Liver (tissue), 9 donors: ENCODE results near the gene CTBS. TPM values are rescaled to one million over a fixed set of nuclear protein-coding genes. Genes with fewer than 3 reads are reported as not detected.

ENCODE experiments used
- DNase-seq: peaks from one replicate; pipeline ENCODE4 v3.0.0-alpha.2; 2017; ENCODE audit warnings: low spot score
- H3K27ac ChIP-seq, 2 donors: one replicate each; pipeline ENCODE4 v1.7.0; 2013; ENCODE audit warnings: inconsistent platforms in 2 of 2, low read length in 2 of 2, control low read depth in 1 of 2, low read depth in 1 of 2, mild to moderate bottlenecking in 1 of 2
- H3K27me3 ChIP-seq, 4 donors: one replicate each; pipeline versions ENCODE4 v1.6.1 to v1.7.0; 2013; ENCODE audit warnings: low read length in 3 of 4, inconsistent platforms in 1 of 4, mild to moderate bottlenecking in 1 of 4, moderate library complexity in 1 of 4; ENCODE audit not compliant: control insufficient read depth in 4 of 4, insufficient read depth in 4 of 4
- H3K36me3 ChIP-seq, 4 donors: one replicate each; pipeline versions ENCODE4 v1.6.1 to v1.7.0; 2013; ENCODE audit warnings: low read length in 3 of 4, mild to moderate bottlenecking in 3 of 4, low read depth in 1 of 4, moderate library complexity in 1 of 4; ENCODE audit not compliant: control insufficient read depth in 4 of 4, insufficient read depth in 3 of 4
- H3K4me1 ChIP-seq, 4 donors: one replicate each; pipeline versions ENCODE4 v1.6.1 to v1.7.0; 2013; ENCODE audit warnings: low read length in 3 of 4, mild to moderate bottlenecking in 3 of 4, moderate library complexity in 1 of 4; ENCODE audit not compliant: control insufficient read depth in 4 of 4, insufficient read depth in 4 of 4
- H3K4me3 ChIP-seq, 3 donors: one replicate each; pipeline versions ENCODE4 v1.6.1 to v1.7.0; 2013; ENCODE audit warnings: low read length in 3 of 3, control low read depth in 1 of 3, low read depth in 1 of 3, mild to moderate bottlenecking in 1 of 3
- H3K9ac ChIP-seq, 2 donors: one replicate each; pipeline ENCODE4 v1.7.0; 2013; ENCODE audit warnings: low read length in 2 of 2, mild to moderate bottlenecking in 2 of 2, moderate library complexity in 2 of 2, control low read depth in 1 of 2, low read depth in 1 of 2
- H3K9me3 ChIP-seq, 4 donors: one replicate each; pipeline versions ENCODE4 v1.6.1 to v1.7.0; 2013; ENCODE audit warnings: low read length in 3 of 4; ENCODE audit not compliant: control insufficient read depth in 4 of 4
- ATF3 ChIP-seq: IDR thresholded peaks from 2 replicates; pipeline ENCODE4 v1.6.1; 2016; ENCODE audit warnings: antibody characterized with exemption
- CTCF ChIP-seq: fragments of 150-350 bp; IDR thresholded peaks from 2 replicates; pipeline ENCODE4 v1.5.1; 2017; ENCODE audit warnings: improper control_type of control experiment, low read depth, low read length; ENCODE audit not compliant: missing input control
- EGR1 ChIP-seq, 2 donors: IDR thresholded peaks; 2 replicates each; pipeline ENCODE4 v1.6.1; 2016 to 2018; ENCODE audit warnings: antibody characterized with exemption in 2 of 2, low read depth in 2 of 2
- FOXA1 ChIP-seq: IDR thresholded peaks from 2 replicates; pipeline ENCODE4 v1.6.1; 2016; ENCODE audit warnings: antibody characterized with exemption
- GABPA ChIP-seq, 2 donors: IDR thresholded peaks in 1 of 2; conservative IDR thresholded peaks in 1 of 2; 2 replicates each; pipeline ENCODE4 v1.6.1; 2016; ENCODE audit warnings: antibody characterized with exemption in 2 of 2, mild to moderate bottlenecking in 1 of 2, moderate library complexity in 1 of 2
- HNF4A ChIP-seq, 2 donors: conservative IDR thresholded peaks; 2 replicates each; pipeline ENCODE4 v1.6.1; 2016; ENCODE audit warnings: antibody characterized with exemption in 2 of 2, mild to moderate bottlenecking in 2 of 2
- HNF4G ChIP-seq: IDR thresholded peaks from 2 replicates; pipeline ENCODE4 v1.6.1; 2016; ENCODE audit warnings: antibody characterized with exemption
- JUND ChIP-seq, 2 donors: IDR thresholded peaks; 2 replicates each; pipeline ENCODE4 v1.6.1; 2016; ENCODE audit warnings: antibody characterized with exemption in 2 of 2
- RAD21 ChIP-seq, 2 donors: IDR thresholded peaks; 2 replicates each; pipeline ENCODE4 v1.6.1; 2016; ENCODE audit warnings: antibody characterized with exemption in 2 of 2, mild to moderate bottlenecking in 2 of 2
- REST ChIP-seq: IDR thresholded peaks from 2 replicates; pipeline ENCODE4 v1.6.1; 2016; ENCODE audit warnings: antibody characterized with exemption, mild to moderate bottlenecking
- RXRA ChIP-seq, 2 donors: IDR thresholded peaks; 2 replicates each; pipeline ENCODE4 v1.6.1; 2017 to 2018; ENCODE audit warnings: antibody characterized with exemption in 2 of 2, mild to moderate bottlenecking in 1 of 2
- SP1 ChIP-seq: IDR thresholded peaks from 2 replicates; pipeline ENCODE4 v1.6.1; 2018; ENCODE audit warnings: antibody characterized with exemption, mild to moderate bottlenecking
- TAF1 ChIP-seq: conservative IDR thresholded peaks from 2 replicates; pipeline ENCODE4 v1.6.1; 2016; ENCODE audit warnings: antibody characterized with exemption, mild to moderate bottlenecking
- YY1 ChIP-seq: IDR thresholded peaks from 2 replicates; pipeline ENCODE4 v1.6.1; 2016; ENCODE audit warnings: antibody characterized with exemption, mild to moderate bottlenecking
- WGBS: extraction: QIAGEN DNeasy Blood & Tissue Kit; methylation state at CpG from one replicate; pipeline ENCODE4 v1.1.7; 2013; 5-methylcytosine and 5-hydroxymethylcytosine counted together
- polyA plus RNA-seq, 2 donors: library from polyadenylated mRNA; stranded (reverse) in 1 of 2; unstranded in 1 of 2; fragments of 200-250 nt in 1 of 2; fragments of >200 nt in 1 of 2; fragmentation: Nextera tagmentation in 1 of 2; extraction: Ambion mirVana in 1 of 2; gene quantifications; one replicate each; pipeline versions ENCODE4 v1.2.1 to v1.2.3, GENCODE V29; 2013 to 2015
- total RNA-seq, 2 donors: library from RNA; depleted of rRNA; stranded (reverse); fragments of >200 nt; gene quantifications; one replicate each; pipeline ENCODE4 v1.2.3, GENCODE V29; 2014
- donor health status: healthy.
- donor health status: healthy.
- donor health status: healthy.
- donor health status: healthy.
- donor health status: healthy.

Gene CTBS
- total and polyA plus RNA-seq, 4 donors = 8.5 to 26.9 (median 19.9) TPM

- H3K9ac ChIP-seq = no peak overlapping the region
- no peak overlapping the region for H3K4me3 ChIP-seq
- no peak for DNase-seq
- H3K27ac ChIP-seq = no peak overlapping the region
- 93% methylated on average over 2 of the region's 2 CpGs for WGBS
- peaks cover 0 to 4% (median under 1%) of the 10 kb centered on the region in 4 donors for H3K9me3 ChIP-seq
- no peaks in the 10 kb centered on the region for H3K4me1 ChIP-seq
- TF ChIP-seq GABPA (IDR thresholded peaks at IDR 0.05 in 1 of 2, conservative IDR thresholded peaks at IDR 0.05 in 1 of 2) = no peak
- no peaks in the 10 kb centered on the region for H3K36me3 ChIP-seq
- H3K27me3 ChIP-seq = no peaks in the 10 kb centered on the region
Observed at GRCh38 chr1:84584126-84584525, 9.9 kb upstream of the CTBS start.

- no peak for DNase-seq
- 92% methylated on average over 10 of the region's 10 CpGs for WGBS
- H3K27ac ChIP-seq = no peak overlapping the region
Observed at GRCh38 chr1:84583648-84584047, 9.4 kb upstream of the CTBS start.

GRCh38 chr1:84582802-84583587 lies 8.8 kb upstream of the CTBS start:
- H3K9ac ChIP-seq = no peak overlapping the region
- DNase-seq = no peak

More at GRCh38 chr1:84583648-84584047, 9.4 kb upstream of the CTBS start:
- H3K9me3 ChIP-seq = peaks cover 0 to 4% (median under 1%) of the 10 kb centered on the region in 4 donors
- H3K36me3 ChIP-seq = no peaks in the 10 kb centered on the region
- H3K9ac ChIP-seq = no peak overlapping the region
- H3K4me1 ChIP-seq = no peaks in the 10 kb centered on the region
- H3K4me3 ChIP-seq = no peak overlapping the region
- no peak for TF ChIP-seq RXRA (IDR thresholded peaks at IDR 0.05)
- no peak for TF ChIP-seq RAD21 (IDR thresholded peaks at IDR 0.05)
- no peak for TF ChIP-seq EGR1 (IDR thresholded peaks at IDR 0.05; ENCODE audit: low read depth in 2 of 2)
- TF ChIP-seq SP1 = no peak
- no peak for TF ChIP-seq HNF4G
- no peak for TF ChIP-seq CTCF
- no peak for TF ChIP-seq JUND (IDR thresholded peaks at IDR 0.05)
- no peak for TF ChIP-seq ATF3
- TF ChIP-seq GABPA (IDR thresholded peaks at IDR 0.05 in 1 of 2, conservative IDR thresholded peaks at IDR 0.05 in 1 of 2) = no peak
- TF ChIP-seq TAF1 = no peak
- no peak for TF ChIP-seq YY1
- no peaks in the 10 kb centered on the region for H3K27me3 ChIP-seq

More at GRCh38 chr1:84582802-84583587, 8.8 kb upstream of the CTBS start:
- H3K27me3 ChIP-seq = no peaks in the 10 kb centered on the region
- no peaks in the 10 kb centered on the region for H3K36me3 ChIP-seq
- TF ChIP-seq RAD21 (IDR thresholded peaks at IDR 0.05) (no peak), GABPA (IDR thresholded peaks at IDR 0.05 in 1 of 2, conservative IDR thresholded peaks at IDR 0.05 in 1 of 2) (no peak), YY1 (no peak), REST (no peak), HNF4A (conservative IDR thresholded peaks at IDR 0.05) (no peak), TAF1 (no peak), EGR1 (IDR thresholded peaks at IDR 0.05; ENCODE audit: low read depth in 2 of 2) (no peak), HNF4G (no peak), FOXA1 (no peak), ATF3 (no peak)
- H3K4me1 ChIP-seq = no peaks in the 10 kb centered on the region
- WGBS = 90% methylated on average over 7 of the region's 7 CpGs
- H3K4me3 ChIP-seq = no peak overlapping the region
- H3K9me3 ChIP-seq = peaks cover 0 to 4% (median under 1%) of the 10 kb centered on the region in 4 donors
- no peak overlapping the region for H3K27ac ChIP-seq
